ENCODE data around the gene DZIP1L.

The DZIP1L gene

GRCh38 chr3:138127636-138128365 lies 12.4 kb upstream of the DZIP1L start:
- TF ChIP-seq OSR1 (CRISPR knock-in tag; IDR thresholded peaks at IDR 0.05) (no peak), ZFP30 (CRISPR knock-in tag; IDR thresholded peaks at IDR 0.05) (no peak), CSDC2 (CRISPR knock-in tag; IDR thresholded peaks at IDR 0.05) (no peak), ESRRG (CRISPR knock-in tag; IDR thresholded peaks at IDR 0.05) (no peak), CSRNP3 (CRISPR knock-in tag; IDR thresholded peaks at IDR 0.05) (no peak), PPARA (CRISPR knock-in tag; IDR thresholded peaks at IDR 0.05; ENCODE audit: borderline replicate concordance) (no peak), RARB (CRISPR knock-in tag; IDR thresholded peaks at IDR 0.05) (no peak), ISL1 (CRISPR knock-in tag; IDR thresholded peaks at IDR 0.05) (peak; percentile 71), PATZ1 (CRISPR knock-in tag; IDR thresholded peaks at IDR 0.05; ENCODE audit: borderline replicate concordance) (peak; percentile 48; the same call in 1 of the 2 replicates), SNAI2 (CRISPR knock-in tag; IDR thresholded peaks at IDR 0.05) (no peak), CREB5 (CRISPR knock-in tag; IDR thresholded peaks at IDR 0.05; ENCODE audit: low read depth) (no peak), ZNF8 (CRISPR knock-in tag; IDR thresholded peaks at IDR 0.05) (peak; percentile 37; the same call in 1 of the 2 replicates), ARNTL (CRISPR knock-in tag; IDR thresholded peaks at IDR 0.05; ENCODE audit: borderline replicate concordance, low read depth) (no peak)
- ATAC-seq = peak; percentile 60

GRCh38 chr3:138125548-138126221 lies 10.3 kb upstream of the DZIP1L start:
- ATAC-seq = peak; percentile 84
- TF ChIP-seq CSDC2 (CRISPR knock-in tag; IDR thresholded peaks at IDR 0.05) (no peak), ISL1 (CRISPR knock-in tag; IDR thresholded peaks at IDR 0.05) (0 out of 2 replicates have a peak, but pooled peaks have one; percentile 20), ZNF565 (CRISPR knock-in tag; conservative IDR thresholded peaks at IDR 0.05; ENCODE audit: low read depth) (no peak)

GRCh38 chr3:138124706-138125355 lies 9.4 kb upstream of the DZIP1L start:
- ATAC-seq = peak; percentile 70
- no peak for TF ChIP-seq CSRNP3 (CRISPR knock-in tag; IDR thresholded peaks at IDR 0.05)
- TF ChIP-seq ISL1 (CRISPR knock-in tag; IDR thresholded peaks at IDR 0.05) = no peak
- TF ChIP-seq ESRRG (CRISPR knock-in tag; IDR thresholded peaks at IDR 0.05) = no peak
- TF ChIP-seq TSHZ2 (CRISPR knock-in tag; IDR thresholded peaks at IDR 0.05) = no peak
- TF ChIP-seq ZFP3 (CRISPR knock-in tag; IDR thresholded peaks at IDR 0.05) = no peak
- TF ChIP-seq ARNTL (CRISPR knock-in tag; IDR thresholded peaks at IDR 0.05; ENCODE audit: borderline replicate concordance, low read depth) = no peak
- no peak for TF ChIP-seq ZNF565 (CRISPR knock-in tag; conservative IDR thresholded peaks at IDR 0.05; ENCODE audit: low read depth)
- no peak for TF ChIP-seq TOX (CRISPR knock-in tag; IDR thresholded peaks at IDR 0.05; ENCODE audit: borderline replicate concordance)
- no peak for TF ChIP-seq PPARA (CRISPR knock-in tag; IDR thresholded peaks at IDR 0.05; ENCODE audit: borderline replicate concordance)
- no peak for TF ChIP-seq RARB (CRISPR knock-in tag; IDR thresholded peaks at IDR 0.05)
- no peak for TF ChIP-seq POU6F1 (CRISPR knock-in tag; IDR thresholded peaks at IDR 0.05; ENCODE audit: borderline replicate concordance, low read depth)
- no peak for TF ChIP-seq ZC3H10 (CRISPR knock-in tag; IDR thresholded peaks at IDR 0.05)
